Skeletal muscle satellite cell (primary cell): Measurements from ENCODE around the gene FBLN7.

Experiments
- H3K27me3 ChIP-seq: 2 replicates; pipeline ENCODE4 v1.7.0; 2013; ENCODE audit warnings: low read length; ENCODE audit not compliant: control insufficient read depth, insufficient read depth
- H3K36me3 ChIP-seq: 2 replicates; pipeline ENCODE4 v1.7.0; 2013; ENCODE audit warnings: mild to moderate bottlenecking, control low read depth, low read length; ENCODE audit not compliant: insufficient read depth
- H3K4me1 ChIP-seq: 2 replicates; pipeline ENCODE4 v1.7.0; 2013; ENCODE audit warnings: low read length; ENCODE audit not compliant: control insufficient read depth, insufficient read depth
- H3K4me2 ChIP-seq: 2 replicates; pipeline ENCODE4 v1.7.0; 2013; ENCODE audit warnings: mild to moderate bottlenecking, low read length
- H3K4me3 ChIP-seq: 2 replicates; pipeline ENCODE4 v1.7.0; 2013; ENCODE audit warnings: low read length
- H3K9ac ChIP-seq: 2 replicates; pipeline ENCODE4 v1.7.0; 2013; ENCODE audit warnings: mild to moderate bottlenecking, low read depth, low read length, moderate library complexity
- H3K9me3 ChIP-seq: replicated peaks from 2 replicates; pipeline ENCODE4 v1.7.0; 2013; ENCODE audit warnings: mild to moderate bottlenecking, control low read depth, low read length

Gene FBLN7

GRCh38 chr2:112152476-112153178 lies 14.4 kb downstream of the FBLN7 start:
- Histone ChIP-seq H3K36me3 (no peaks in the 10 kb centered on the region), H3K4me3 (no peak overlapping the region), H3K4me2 (no peak overlapping the region), H3K9me3 (no peaks in the 10 kb centered on the region), H3K27me3 (no peaks in the 10 kb centered on the region), H3K4me1 (peaks cover 48% of the 10 kb centered on the region), H3K9ac (peak overlapping the region; percentile 38)

- Histone ChIP-seq H3K4me2 (no peak overlapping the region), H3K9me3 (no peaks in the 10 kb centered on the region), H3K4me1 (peaks cover 43% of the 10 kb centered on the region), H3K9ac (peak overlapping the region; percentile 42), H3K27me3 (no peaks in the 10 kb centered on the region), H3K4me3 (no peak overlapping the region), H3K36me3 (no peaks in the 10 kb centered on the region)
Measured at GRCh38 chr2:112153179-112153490, 14.9 kb downstream of the FBLN7 start.

- Histone ChIP-seq H3K27me3 (no peaks in the 10 kb centered on the region), H3K4me3 (no peak overlapping the region), H3K9me3 (no peaks in the 10 kb centered on the region), H3K4me1 (peaks cover 42% of the 10 kb centered on the region), H3K4me2 (no peak overlapping the region), H3K36me3 (no peaks in the 10 kb centered on the region), H3K9ac (peak overlapping the region; percentile 42)
Measured at GRCh38 chr2:112153501-112153900, 15.3 kb downstream of the FBLN7 start.

GRCh38 chr2:112154246-112155117 lies 16.3 kb downstream of the FBLN7 start:
- no peak overlapping the region for H3K9ac ChIP-seq
- no peaks in the 10 kb centered on the region for H3K27me3 ChIP-seq
- no peak overlapping the region for H3K4me3 ChIP-seq
- no peaks in the 10 kb centered on the region for H3K9me3 ChIP-seq
- no peaks in the 10 kb centered on the region for H3K36me3 ChIP-seq
- H3K4me2 ChIP-seq: no peak overlapping the region
- H3K4me1 ChIP-seq: peaks cover 46% of the 10 kb centered on the region

GRCh38 chr2:112155331-112156151 lies 17.4 kb downstream of the FBLN7 start:
- H3K9ac ChIP-seq: peak overlapping the region; percentile 41
- H3K36me3 ChIP-seq: no peaks in the 10 kb centered on the region
- H3K4me3 ChIP-seq: no peak overlapping the region
- no peaks in the 10 kb centered on the region for H3K9me3 ChIP-seq
- H3K4me2 ChIP-seq: peak overlapping the region; percentile 8
- H3K27me3 ChIP-seq: no peaks in the 10 kb centered on the region
- H3K4me1 ChIP-seq: peaks cover 39% of the 10 kb centered on the region

- Histone ChIP-seq H3K4me1 (peaks cover 32% of the 10 kb centered on the region), H3K36me3 (no peaks in the 10 kb centered on the region), H3K27me3 (no peaks in the 10 kb centered on the region), H3K4me3 (no peak overlapping the region), H3K9me3 (no peaks in the 10 kb centered on the region), H3K4me2 (peak overlapping the region; percentile 8), H3K9ac (peak overlapping the region; percentile 41)
Measured at GRCh38 chr2:112156152-112156986, 18.2 kb downstream of the FBLN7 start.

GRCh38 chr2:112157472-112157871 lies 19.3 kb downstream of the FBLN7 start:
- H3K9me3 ChIP-seq: no peaks in the 10 kb centered on the region
- no peaks in the 10 kb centered on the region for H3K36me3 ChIP-seq
- no peak overlapping the region for H3K9ac ChIP-seq
- no peak overlapping the region for H3K4me3 ChIP-seq
- H3K4me1 ChIP-seq: peaks cover 32% of the 10 kb centered on the region
- no peak overlapping the region for H3K4me2 ChIP-seq
- H3K27me3 ChIP-seq: no peaks in the 10 kb centered on the region

- no peaks in the 10 kb centered on the region for H3K27me3 ChIP-seq
- peak overlapping the region; percentile 40 for H3K9ac ChIP-seq
Measured at GRCh38 chr2:112159454-112159921, 21.3 kb downstream of the FBLN7 start.

GRCh38 chr2:112160283-112161250 lies 22.4 kb downstream of the FBLN7 start:
- Histone ChIP-seq H3K4me1 (peaks cover 20% of the 10 kb centered on the region), H3K4me2 (no peak overlapping the region), H3K9ac (no peak overlapping the region), H3K9me3 (no peaks in the 10 kb centered on the region), H3K4me3 (no peak overlapping the region), H3K36me3 (no peaks in the 10 kb centered on the region), H3K27me3 (no peaks in the 10 kb centered on the region)

More at GRCh38 chr2:112159454-112159921, 21.3 kb downstream of the FBLN7 start:
- H3K36me3 ChIP-seq: no peaks in the 10 kb centered on the region
- H3K4me3 ChIP-seq: peak overlapping the region; percentile 37
- peaks cover 24% of the 10 kb centered on the region for H3K4me1 ChIP-seq
- H3K4me2 ChIP-seq: peak overlapping the region; percentile 60
- H3K9me3 ChIP-seq: no peaks in the 10 kb centered on the region
